Body of pancreas (tissue), 4 donors: ENCODE results near the gene KRI1.

Experiments used
- CTCF ChIP-seq, 7 experiments: fragments of 450-650 bp in 4 of 7; fragments of 200-600 bp in 3 of 7; sonication (generic) in 3 of 7; IDR thresholded peaks; one replicate each; pipeline ENCODE4 v1.5.1; 2016 to 2019; ENCODE audit warnings: antibody characterized with exemption in 7 of 7
- POLR2A ChIP-seq, 3 donors: fragments of 450-650 bp; IDR thresholded peaks; one replicate each; pipeline ENCODE4 v1.6.1; 2016; ENCODE audit warnings: antibody characterized with exemption in 3 of 3, mild to moderate bottlenecking in 2 of 3

DNA sequence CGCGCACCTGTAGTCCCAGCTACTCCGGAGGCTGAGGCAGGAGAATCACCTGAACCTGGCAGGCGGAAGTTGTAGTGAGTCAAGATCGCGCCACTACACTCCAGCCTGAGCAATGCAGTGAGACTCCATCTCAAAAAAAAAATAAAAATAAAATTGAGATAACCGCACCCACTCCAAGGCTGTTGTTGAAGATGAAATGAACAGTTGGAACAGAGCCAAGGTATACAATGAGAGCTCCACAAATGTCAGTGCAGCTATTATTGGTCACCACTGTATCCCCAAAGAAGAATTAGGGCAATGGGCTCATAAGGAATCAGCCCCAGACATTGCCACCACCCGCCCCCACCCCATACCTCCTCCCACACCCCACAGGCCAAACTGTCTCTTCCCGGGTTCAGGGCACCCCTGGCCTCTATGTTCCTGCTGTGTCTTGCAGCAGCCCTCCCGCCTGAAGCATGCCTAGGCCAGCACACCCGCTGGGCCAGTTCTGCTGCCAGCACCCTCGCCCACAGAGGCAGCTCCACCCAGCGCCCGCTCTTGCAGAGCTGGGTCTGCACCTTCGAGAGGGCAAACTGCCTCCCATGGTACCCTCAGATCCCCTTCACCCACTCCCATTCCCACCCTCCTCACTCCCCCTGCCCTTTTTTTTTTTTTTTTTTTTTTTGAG, 45.0 kb downstream of the KRI1 start:
- TF ChIP-seq CTCF (IDR thresholded peaks at IDR 0.05) (no peak), POLR2A (IDR thresholded peaks at IDR 0.05) (no peak)
